Activated CD4-positive, alpha-beta T cell treated with anti-CD3 and anti-CD28 coated beads, Interleukin-2, amount 50 U/mL, for 48 hours (primary cell): ENCODE data around the gene CENPX.

Experiments
- DNase-seq, 2 experiments: peaks; one replicate each; pipeline ENCODE4 v3.0.0-alpha.2; 2020

Gene CENPX

DNA sequence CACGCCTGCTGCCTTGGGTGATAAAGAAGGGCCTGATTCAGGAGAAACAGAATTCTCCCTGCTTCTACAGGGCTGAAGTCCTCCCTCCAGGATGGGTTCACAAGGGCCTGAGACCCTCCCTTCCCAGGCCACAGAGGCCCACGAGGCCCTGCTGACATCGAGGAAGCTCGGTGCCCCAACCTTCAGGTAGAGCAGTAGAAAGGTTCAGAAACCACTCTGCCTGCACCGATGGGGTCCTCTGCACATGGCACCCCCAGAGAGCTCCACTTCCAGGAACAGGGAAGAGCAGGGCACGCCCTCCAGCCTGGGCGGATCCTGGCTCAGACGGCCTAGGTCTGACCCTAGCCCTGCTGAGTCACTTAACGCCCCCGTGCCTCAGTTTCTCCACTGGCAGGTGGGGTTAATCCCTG, 773 bp downstream of the CENPX start:
- DNase-seq, result peak in 1 of 2 experiments; percentile 17

DNA sequence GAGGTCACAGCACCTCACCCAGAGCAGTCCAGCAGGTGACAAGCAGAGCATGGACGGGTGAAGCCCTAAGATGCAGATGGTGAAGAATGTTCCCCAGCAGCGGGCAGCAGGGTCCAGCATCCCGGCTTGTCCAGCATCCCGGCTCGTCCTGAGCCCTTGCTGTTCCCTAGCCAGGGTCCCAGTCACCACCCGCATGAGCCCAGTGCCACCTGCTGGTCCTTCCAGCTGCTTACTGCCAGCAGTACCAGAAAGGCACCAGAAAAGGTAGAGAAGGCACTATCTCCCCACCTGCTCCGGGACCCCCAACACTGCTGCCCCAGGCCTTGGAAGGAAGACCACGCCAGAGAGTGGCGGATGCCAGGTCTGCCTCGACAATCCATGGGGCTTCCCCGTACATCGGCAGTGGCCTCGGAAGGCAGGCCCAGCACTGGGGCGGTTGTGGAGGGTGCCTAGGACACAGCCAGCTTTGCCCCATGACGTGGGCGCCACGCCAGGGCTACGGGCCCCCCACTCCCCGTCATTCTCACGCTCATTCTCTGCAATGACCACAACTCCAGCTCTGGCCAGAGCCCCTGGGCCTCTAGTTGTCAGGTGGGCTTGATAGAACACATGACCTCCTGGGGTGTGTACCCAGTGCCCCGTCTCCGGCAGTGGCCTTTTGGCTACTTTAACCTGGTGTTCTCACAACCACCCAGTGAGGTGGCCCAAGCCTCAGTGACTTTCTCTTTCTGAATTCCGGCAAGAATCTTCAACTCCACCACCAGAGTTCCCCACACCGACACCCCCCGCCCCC, 1.4 kb downstream of the CENPX start:
- DNase-seq, result peak; percentile 68 to 72

DNA sequence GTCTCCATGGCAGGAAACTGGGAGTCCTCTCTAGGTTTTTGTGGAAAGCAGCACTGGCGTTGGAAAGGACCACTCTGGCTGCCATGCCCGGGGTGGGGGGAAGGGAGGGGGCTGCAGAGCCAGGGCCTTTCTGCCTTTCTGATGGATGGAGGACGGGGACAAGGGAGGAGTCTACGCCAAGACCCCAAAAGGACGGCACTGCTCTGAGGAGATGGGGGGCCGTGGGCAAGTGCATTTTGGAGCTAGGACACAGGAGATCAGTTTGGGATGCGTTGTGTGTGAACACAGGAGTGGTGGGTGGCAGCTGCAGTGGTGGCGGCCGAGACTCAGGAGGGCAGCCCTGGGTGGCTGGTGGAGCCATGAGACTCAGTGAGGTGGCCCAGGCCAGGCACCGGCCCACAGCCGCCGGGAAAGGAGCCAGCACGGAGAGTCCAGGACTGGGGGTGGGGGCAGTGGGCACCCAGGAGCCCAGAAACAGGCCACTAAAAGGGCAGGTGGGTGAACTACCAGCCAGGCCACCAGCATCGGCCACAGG, 2.0 kb downstream of the CENPX start:
- DNase-seq, result no peak

DNA sequence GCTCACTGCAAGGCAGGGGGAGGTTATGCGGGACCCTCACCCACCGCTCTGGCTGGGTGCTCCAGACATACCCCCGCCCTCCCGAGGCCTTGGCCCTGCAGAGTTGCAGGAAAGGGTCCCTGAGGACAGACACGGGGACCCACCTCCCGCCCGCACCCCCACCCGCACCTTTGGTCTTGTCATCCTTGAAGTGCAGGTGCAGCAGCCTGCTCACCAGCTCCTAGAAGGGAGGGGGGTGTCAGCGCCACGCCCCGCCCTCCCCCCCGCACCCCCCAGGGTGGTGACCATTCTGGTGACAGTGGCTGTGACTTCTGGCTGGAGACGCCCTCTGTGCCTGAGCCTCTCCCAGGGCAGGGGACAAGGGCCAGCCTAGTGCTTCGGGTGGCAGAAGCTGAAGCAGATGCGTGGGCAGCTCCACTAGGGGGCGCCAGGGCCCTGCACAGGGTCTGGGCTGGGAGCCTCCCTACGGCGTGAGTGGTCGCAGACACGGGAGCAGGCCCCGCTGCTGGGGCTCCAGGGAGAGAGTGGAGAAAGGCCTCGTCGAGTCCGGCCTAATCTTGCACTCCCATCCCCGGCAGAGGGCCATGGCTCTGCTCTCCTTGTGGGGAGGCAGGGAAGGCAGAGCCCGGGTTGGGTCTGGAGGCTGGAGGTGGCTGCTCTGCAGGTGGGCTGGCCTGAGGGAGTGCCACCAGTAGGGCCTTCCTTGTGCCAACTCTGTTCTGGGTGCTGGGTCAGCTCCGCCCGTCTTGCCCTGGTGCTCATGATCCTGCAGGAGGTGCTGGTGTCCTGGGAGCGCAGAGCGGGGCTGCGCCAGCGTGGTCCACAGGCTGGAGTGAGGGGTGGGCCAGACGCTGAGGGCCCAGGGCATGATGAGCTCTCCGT, 2.7 kb downstream of the CENPX start:
- peak; percentile 80 to 82 for DNase-seq

DNA sequence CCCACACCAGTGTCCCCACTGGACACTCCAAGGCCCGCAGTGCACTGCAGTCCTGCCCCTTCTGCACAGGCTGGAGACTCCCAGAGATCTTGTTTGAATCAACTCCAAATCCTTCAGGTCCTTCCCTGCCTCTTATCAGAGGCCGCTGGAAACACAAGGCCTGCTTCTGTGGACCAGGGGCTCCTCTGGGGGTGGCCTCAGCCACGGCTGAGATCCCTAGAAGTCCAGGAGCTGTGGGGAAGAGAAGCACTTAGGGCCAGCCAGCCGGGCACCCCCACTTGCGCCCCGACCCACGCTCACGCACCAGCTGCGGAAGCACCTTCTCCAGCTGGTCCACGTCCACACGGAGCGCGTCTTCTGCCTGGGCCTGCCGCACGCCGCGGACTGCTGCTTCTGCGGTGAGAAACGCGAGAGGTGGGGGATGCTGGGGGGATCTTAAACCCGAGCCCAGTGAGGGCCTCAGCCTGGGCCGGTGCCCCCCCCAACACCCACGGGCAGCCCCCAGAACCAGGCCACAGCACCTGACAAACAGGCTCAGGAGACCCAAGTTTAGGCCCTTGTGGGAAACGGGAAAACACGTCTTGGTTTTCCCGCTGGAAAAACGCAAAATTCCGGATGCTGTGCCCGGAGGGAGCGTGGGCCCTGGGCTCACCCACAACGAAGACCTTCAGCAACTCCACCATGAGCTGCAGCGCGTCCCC, 3.5 kb downstream of the CENPX start:
- no peak for DNase-seq

DNA sequence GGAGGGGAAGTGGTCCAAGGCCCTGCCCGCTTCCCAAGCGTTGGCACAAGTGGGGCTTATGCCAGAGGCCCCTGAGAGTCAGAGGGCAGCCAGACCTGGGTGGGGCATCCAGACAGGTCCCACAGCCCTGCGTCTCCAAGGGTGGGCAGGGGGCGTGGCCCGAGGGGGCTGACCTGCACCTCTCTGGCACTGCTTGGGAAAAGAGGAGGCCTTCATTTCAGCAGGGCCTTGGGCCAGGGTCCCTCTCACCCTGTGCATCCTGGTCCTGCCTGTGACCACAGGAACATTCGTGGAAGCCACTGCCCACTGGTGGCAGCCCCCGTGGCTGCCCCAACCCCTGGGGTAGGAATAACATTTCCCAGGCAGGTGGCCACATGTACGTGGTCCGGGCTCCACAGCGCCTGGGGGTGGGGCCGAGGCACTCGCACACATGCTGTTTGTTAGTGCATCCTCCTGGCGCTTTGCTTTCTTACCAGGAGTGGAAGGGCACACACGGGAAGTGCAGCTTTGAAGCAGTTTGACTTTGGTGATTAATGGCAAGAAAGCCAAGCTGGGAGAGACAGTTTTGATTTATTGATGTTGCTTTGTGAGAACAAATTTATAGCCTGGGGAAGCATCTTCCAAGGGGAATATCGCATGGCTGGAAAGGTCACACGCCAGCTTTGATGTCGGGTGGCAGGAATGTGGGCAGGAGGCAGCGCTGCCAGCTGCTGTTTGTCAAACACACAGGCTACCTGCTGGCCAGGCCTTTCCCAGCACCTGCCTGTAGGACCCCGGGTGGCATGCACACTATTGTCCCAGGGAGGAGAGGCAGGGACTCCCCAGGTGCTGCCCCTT, 4.3 kb downstream of the CENPX start:
- DNase-seq, result no peak

DNA sequence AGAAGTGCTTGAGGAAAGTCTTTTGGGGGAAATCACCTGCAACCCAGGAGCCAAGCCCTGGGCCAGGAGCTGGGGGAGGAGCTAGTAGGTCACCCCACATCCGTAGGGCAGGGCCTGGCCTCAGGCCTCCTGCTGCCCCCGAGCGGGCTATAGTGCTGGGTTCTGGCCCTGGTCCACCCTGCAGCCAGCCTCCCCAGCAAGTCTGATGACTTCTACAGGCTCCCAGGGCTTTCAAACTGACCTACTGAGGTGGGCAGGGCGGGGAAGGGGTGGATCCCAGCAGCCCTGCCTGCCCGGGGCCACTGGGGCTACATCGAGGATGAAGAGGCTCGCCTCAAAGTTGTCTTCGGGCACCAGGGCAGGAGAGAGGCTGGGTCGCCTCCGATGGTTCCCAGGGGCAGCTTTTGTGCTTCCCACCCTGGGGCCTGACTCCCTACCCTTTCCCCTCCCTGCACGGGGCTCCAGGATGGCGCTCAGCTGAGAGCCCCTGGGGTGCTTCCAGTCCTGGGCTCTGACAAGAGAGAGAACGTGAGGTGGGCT, 5.0 kb downstream of the CENPX start:
- DNase-seq, result no peak

DNA sequence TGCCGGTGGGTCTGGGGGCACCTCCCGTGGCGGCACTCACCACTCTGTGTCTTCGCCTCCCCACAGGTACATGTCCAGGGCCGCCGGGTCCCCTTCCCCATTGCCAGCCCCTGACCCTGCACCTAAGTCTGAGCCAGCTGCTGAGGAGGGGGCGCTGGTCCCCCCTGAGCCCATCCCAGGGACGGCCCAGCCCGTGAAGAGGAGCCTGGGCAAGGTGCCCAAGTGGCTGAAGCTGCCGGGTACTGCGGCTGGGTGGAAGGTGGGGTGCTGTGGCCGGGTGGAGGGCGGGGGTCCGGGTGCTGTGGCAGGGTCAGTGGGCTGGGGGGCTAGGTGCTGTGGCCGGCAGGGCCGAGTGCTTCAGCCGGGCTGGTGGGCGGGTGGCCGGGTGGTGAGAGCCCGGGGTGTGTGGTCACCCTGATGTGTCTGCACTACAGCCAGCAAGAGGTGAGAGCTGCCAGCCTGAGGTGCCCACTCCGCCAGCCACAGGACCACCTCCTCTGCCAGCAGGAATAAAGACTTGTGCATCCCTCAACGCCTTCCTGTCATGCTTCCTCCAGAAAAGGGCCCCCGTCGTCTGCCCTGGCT, 5.7 kb downstream of the CENPX start:
- no peak for DNase-seq

DNA sequence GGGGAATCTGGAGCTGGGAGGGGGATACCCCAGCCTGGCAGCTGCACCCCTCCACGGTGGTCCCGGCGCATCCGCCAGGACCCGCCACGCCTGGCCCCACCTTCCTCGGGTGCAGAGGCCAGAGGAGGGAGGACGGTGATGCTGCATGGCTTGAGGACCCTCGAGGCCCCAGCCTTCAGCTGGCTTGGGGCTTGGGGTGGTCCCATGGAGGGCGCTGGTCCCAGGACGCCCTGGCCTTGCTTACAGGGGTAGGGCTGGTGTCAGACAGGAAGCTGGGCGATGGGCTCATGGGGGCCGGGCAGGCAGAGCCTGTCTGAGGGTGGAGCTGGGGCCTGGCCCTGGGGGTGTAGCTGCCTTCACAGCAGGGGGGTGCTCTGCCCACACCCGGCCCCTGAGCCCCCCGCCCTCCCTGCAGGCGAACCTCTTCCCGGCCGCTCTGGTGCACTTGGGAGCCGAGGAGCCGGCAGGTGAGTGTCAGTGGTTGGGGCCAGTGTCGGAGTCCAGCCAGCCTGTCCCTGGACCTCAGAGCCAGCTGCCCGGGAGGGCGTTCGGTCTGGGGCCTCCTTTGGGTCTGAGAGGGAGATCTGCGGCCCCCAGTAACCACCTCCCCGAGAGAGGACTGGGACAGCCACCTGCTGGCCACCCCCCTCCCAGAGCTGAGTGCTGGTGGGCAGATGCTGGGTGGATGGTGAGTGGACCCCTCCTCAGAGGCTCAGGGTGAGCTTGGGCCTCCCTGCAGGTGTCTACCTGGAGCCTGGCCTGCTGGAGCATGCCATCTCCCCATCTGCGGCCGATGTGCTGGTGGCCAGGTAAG, 6.4 kb downstream of the CENPX start:
- no peak for DNase-seq

DNA sequence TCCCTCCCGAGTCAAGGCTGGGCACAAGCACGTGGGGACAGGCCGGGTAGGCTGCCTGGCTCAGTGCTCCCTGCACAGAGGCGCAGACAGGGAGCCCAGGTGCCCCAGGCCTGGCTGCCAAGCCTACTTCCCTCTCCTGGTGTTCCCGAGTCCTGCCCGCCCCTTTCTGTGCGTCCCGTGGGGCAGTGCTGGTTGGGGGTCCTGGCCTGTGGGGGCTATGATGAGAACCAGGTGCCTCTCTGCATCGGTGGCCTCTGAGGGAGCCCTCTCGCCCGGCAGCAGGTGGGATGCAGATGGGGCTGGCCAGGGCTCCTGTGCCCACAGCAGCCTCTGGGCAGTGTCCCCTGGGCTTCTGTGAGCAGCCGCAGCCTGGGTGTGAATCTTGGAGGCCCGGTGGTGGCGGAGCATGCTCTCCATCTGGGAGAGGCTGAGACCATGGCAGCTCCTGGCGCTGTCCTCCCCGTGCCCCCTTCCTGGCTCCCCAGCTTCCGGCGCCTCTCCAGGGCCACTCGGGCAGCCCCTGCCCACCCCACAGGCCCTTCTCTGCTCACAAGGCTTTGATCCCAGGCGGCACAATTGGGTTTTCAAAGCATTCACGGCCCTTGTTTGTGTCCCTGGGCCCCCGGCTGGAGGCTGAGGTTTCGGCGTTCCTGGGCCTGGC, 7.2 kb downstream of the CENPX start:
- no peak for DNase-seq

DNA sequence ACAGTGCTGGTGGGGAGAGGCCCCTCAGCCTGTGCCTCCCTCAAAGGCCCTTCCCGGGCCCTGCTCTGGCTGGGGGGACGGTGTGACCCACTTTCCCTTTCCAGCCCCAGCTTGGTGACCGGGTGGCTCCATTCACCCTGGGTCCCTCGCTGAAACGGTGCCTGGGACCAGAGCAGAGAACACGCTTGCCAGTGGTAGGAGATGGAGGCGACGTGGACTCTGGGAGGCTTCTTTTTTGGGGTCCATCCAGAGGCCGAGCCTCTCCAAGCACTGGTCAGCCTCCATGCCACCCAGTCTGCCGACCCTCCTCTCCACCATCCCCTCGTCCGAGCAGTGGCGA, 7.7 kb downstream of the CENPX start:
- DNase-seq, result no peak

DNA sequence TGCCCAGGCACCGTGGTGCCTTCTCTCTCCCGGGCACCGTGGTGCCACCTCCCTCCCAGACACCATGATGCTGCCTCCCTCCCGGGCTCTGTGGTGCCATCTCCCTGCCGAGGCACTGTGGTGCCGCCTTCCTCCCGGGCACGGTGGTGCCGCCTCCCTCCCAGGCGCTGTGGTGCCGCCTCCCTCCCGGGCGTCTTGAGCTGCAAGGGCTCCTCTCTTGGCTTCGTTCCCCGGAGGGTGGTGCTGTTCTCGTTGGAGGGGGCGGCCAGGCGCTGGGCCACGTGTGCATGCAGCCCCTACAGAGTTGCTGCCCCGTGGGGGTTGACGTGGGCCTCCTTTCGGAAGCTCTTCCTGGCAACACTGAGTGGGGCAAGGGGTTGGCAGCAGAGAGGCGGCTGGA, 8.2 kb downstream of the CENPX start:
- no peak for DNase-seq

DNA sequence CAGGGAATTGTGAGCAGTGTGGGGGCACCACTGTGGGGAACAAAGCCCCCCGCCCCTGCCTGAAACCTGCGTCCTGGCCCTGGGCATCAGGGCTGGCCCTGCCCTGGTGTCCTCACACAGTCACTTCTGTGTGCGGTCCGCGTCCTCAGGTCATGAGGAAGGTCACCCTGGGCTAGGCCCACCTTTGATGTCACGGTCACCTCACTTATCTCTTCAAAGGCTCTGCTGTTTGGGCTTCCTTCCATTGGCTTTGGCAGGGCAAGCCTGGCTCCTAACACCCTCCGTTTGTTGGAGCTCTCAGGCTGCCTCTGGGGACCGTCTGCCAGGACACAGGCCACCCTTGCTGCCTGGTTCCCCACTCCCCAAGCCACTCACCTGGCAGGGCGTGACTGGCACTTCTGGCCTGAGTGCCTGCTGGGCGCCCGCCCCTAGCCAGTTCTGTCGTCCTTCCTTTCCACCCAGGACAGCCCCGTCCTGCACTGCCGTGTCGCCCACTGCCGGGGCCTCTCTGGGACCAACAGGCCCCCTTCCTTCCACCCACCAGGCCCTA, 8.8 kb downstream of the CENPX start:
- DNase-seq, result no peak

DNA sequence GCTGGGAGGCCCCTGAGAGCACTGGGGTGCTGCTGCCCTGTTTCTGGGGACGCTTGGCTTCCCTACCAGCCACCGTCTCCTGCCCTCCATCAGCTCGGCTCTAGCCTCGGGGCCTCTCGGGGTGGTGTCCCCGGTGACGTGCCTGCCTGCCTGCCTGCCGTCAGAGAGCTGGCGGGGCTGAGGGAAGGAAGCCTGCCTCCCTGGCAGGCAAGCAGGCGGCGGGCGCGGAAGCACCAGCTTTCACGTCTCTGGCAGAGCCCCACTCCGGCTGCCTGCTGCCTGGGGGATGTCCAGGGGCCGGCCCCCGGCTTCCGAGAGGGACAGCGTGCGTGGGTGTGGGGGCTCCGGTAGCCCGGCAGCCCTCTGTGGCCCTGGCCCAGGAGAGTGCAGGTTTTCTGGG, 9.3 kb downstream of the CENPX start:
- DNase-seq, result no peak

DNA sequence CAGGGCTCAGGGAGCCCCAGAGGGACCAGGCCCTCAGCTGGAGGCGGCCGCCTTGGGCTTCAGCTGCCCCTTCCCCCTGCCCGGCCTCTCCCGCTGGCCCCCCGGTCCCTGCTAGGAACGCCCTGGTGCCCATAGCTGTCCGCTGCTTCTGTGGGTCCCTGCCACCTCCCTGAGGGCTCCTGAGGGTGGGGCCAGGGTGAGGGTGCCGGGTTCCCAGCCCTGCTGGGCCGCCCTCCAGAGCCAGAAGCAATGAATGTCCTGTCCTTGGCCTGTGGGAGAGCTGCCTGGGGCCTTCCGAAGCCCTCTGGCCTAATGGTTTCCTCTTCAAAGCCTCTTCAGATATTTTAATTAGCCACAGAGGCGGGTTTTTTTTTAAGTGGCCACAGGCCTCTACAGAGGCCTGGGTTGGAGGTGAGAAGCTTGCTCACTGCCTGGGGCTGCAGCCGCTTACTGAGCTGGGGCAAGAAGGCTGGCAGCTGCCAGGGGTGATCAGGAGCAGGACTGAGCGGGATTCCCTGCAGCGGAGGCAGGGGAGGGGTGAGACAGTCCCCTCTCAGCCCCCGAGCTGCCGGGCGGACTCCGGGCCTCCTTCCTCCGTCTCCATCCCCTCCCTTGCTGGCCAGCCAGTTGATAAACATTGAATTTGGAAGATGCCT, 9.9 kb downstream of the CENPX start:
- DNase-seq, result no peak

DNA sequence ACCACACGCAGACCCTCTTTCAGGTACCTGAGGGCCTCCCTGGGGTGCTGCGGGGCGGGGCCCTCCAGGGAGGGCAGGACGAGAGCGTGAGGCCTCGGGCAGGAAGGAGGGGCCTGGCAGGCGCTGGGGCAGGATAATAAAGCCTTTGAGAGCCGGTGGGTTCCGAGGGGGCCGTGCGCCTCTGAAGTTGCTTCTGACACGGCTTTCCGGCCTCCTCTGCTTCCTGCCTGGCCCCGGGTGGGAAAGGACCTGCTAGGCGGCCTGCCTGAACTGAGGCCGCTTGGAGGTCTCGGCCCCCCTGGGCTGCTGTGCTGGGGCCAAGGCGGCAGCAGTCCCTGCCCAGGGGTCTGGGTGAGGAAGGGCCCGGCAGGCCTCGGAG, 10.4 kb downstream of the CENPX start:
- no peak for DNase-seq

DNA sequence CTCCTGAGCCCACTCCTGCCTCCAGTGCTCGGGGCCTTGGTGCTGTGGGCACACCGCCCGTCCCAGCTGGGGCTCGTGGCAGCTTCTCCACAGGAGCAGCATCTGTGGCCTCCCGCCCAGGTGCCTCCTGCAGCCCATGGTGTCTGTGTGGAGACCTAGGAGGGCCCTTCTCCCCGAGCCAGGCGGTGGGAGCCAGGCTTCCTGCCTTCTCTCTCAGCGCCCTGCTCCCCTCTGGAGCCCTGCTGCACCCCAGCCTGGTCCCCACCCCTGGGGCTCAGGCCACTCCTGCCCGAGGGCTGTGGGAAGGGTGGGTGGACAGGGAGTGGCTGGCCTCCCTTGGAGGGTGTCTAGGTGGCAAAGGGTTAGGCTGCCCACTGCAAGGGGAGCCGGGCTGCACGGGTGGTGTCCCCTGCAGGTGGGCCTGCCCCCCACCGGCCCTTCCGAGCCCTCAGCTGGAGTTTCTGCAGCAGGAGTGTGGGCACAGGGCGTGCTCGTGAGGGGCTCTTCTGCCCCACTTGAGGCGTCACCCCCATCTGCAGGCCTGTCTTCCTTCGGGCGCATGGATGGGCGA, 11.0 kb downstream of the CENPX start:
- no peak for DNase-seq

DNA sequence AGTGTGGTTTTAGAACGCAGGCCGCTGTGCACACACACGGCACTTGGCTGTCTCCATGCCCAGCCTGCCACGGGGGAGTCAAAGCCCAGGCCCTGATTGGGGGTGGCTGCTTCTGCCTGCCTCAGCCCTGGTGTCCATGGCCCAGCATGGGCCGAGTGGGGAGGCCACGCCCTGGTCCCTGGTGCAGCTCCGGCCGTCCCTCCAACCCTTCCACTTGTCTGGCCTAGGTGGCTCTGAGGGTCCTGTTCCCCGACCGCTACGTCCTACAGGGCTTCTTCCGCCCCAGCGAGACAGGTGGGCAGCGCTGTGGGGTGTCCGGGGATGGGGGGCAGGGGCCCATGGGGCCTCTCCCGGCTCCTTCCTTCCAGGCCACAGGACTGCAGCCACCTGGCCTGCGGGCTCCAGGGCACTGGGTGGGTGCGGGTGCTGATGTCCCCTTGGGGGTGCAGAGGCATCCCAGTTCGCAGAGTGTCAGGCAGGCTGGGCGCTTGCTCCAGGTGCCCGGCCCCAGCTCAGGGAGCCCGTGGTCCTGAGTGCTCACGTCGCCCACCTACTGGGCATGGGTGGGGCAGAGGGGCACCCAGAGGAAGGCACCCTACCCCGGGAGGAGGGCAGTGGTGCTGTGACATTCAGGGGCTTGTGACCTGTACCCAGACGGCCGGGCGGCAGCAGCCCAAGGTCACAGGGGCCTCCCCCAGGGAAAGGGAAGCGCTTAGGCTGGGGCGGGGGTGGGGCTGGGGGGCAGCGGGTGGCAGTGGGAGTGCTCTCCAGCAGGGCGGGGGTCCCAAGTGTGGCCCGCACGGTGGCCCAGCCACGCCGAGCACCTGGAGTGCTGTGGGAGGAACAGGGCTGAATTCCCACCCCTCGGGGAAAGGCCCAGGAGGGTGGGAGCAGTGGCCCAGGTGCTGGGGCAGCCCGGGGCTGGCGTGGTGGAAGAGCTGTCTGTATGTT, 11.8 kb downstream of the CENPX start:
- no peak for DNase-seq
